Measurements from ENCODE around the gene MOCS1. TPM values are rescaled to one million over a fixed set of nuclear protein-coding genes. Genes with fewer than 3 reads are reported as not detected.

Gene MOCS1
- total and polyA plus RNA-seq, 8 donors = 6.9 to 13.8 (median 8.4) TPM

DNA sequence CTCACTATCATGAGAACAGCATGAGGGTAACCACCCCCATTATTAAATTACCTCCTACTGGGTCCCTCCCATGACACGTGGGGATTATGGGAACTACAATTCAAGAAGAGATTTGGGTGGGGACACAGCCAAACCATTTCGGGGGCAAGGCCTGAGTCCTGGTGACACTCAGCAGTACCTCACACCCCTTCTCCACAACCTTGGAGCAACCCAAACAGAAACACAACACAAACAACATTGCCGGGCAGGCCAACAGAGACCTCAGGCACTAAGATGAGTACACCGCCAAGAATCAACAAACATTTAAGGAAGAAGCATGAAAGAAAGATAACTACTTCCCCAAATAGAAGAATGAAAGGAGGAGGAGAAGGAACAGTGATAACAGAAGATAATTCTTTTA lies 16.9 kb downstream of the MOCS1 start:
- DNase-seq = no peak
- peaks cover 7 to 27% (median 9%) of the 10 kb centered on the region in 3 donors for H3K4me1 ChIP-seq
- FAIRE-seq = no peak
- H3K36me3 ChIP-seq = peaks cover 0 to 31% (median 6%) of the 10 kb centered on the region in 3 donors
- TF ChIP-seq, protein P1, sequence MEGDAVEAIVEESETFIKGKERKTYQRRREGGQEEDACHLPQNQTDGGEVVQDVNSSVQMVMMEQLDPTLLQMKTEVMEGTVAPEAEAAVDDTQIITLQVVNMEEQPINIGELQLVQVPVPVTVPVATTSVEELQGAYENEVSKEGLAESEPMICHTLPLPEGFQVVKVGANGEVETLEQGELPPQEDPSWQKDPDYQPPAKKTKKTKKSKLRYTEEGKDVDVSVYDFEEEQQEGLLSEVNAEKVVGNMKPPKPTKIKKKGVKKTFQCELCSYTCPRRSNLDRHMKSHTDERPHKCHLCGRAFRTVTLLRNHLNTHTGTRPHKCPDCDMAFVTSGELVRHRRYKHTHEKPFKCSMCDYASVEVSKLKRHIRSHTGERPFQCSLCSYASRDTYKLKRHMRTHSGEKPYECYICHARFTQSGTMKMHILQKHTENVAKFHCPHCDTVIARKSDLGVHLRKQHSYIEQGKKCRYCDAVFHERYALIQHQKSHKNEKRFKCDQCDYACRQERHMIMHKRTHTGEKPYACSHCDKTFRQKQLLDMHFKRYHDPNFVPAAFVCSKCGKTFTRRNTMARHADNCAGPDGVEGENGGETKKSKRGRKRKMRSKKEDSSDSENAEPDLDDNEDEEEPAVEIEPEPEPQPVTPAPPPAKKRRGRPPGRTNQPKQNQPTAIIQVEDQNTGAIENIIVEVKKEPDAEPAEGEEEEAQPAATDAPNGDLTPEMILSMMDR (IDR thresholded peaks at IDR 0.05) = no peak
- no peaks in the 10 kb centered on the region for H3K9me3 ChIP-seq
- no peak for ATAC-seq
- no peak overlapping the region for H3K27ac ChIP-seq
- intact Hi-C loops (cut with DNase I) = no loop called here
- 84 to 92% methylated on average over 4 of the region's 4 CpGs for WGBS, 2 donors
- no peaks in the 10 kb centered on the region for H3K27me3 ChIP-seq
- H3K4me3 ChIP-seq = no peak overlapping the region

DNA sequence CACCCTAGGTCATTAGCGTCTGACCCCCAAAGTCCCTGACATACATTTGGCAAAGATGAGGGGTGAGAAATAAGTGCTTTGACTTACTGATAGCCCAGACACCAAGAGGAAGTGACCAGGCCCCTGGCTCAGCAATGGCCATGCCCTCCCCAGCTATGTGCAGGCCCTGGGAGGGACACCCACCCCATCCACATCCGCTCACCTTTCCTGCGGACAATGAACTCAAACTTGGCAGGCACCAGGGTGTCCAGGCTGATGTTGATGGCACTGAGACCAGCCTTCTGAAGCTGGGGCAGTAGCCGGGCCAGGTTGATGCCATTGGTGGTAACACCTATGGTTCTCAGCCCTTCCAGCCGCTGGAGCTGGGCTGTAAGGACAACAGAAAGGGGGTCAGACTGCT lies 18.4 kb downstream of the MOCS1 start:
- peaks cover 0 to 31% (median 6%) of the 10 kb centered on the region in 3 donors for H3K36me3 ChIP-seq
- no peaks in the 10 kb centered on the region for H3K9me3 ChIP-seq
- H3K4me3 ChIP-seq = no peak overlapping the region
- FAIRE-seq (no peak), ATAC-seq (no peak), DNase-seq (no peak)
- no peaks in the 10 kb centered on the region for H3K27me3 ChIP-seq
- no peak overlapping the region for H3K27ac ChIP-seq
- peaks cover 7 to 27% (median 9%) of the 10 kb centered on the region in 3 donors for H3K4me1 ChIP-seq
- intact Hi-C loops (cut with DNase I) = no loop called here
- WGBS, 2 donors = 96 to 99% methylated on average over 5 of the region's 5 CpGs
- TF ChIP-seq, protein P1 (IDR thresholded peaks at IDR 0.05) = no peak

DNA sequence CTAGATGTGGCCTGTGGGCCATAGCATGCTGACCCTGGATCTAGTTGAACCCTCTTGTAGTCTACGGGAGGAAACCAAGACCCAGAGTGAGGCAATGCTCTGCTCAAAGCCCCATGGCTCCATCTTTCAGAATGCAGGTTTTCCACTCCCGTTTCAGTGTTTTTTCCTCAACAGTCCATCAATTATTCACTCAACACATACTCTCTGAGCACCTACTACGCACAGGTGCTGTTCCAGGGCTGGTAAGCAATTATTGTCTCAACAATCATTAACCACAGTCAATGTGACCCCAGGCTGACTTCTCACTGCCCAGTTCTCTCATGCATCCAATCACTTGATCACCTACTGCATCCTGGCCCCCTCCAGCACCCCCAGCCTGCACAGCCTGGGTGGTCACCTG lies 20.0 kb downstream of the MOCS1 start:
- TF ChIP-seq, protein P1 (IDR thresholded peaks at IDR 0.05) = no peak
- DNase-seq (no peak), FAIRE-seq (no peak), ATAC-seq (no peak)
- Histone ChIP-seq H3K27ac (no peak overlapping the region), H3K36me3 (peaks cover 0 to 31% (median 6%) of the 10 kb centered on the region in 3 donors), H3K4me3 (no peak overlapping the region), H3K27me3 (no peaks in the 10 kb centered on the region), H3K9me3 (no peaks in the 10 kb centered on the region), H3K4me1 (peaks cover 6 to 16% (median 7%) of the 10 kb centered on the region in 3 donors)
- intact Hi-C loops (cut with DNase I) = no loop called here
- 96 to 97% methylated on average over 3 of the region's 3 CpGs for WGBS, 2 donors

DNA sequence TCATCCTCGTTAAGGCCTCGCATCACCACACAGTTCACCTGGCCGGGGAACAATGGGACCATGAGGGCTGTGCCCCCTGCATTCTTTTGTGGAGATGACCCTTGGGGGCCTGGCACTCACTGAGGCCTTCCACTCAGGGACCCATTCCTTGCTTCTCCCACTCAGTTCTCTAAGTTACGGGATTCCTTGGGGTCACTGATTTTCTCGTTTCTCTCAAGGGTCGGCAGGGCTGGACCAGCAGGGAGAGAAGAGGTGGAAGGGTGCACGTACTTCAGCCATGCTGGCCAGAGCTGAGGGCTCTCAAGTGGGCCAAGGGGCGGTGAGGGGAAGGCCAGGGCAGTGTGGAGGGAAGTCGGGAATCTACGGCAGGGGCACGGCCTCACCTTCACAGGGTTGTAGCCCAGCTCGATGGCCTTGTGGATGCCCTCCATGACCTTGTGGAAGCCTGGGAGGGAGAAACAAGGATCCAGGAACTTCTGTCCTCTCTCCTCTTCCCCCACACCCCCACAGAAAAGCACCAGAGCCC lies 20.8 kb downstream of the MOCS1 start:
- FAIRE-seq (no peak), ATAC-seq (no peak), DNase-seq (no peak)
- 94 to 98% methylated on average over 12 of the region's 12 CpGs for WGBS, 2 donors
- intact Hi-C loops (cut with DNase I) = no loop called here
- no peaks in the 10 kb centered on the region for H3K9me3 ChIP-seq
- TF ChIP-seq, protein P1 (IDR thresholded peaks at IDR 0.05) = no peak
- H3K27me3 ChIP-seq = no peaks in the 10 kb centered on the region
- no peak overlapping the region for H3K27ac ChIP-seq
- no peak overlapping the region for H3K4me3 ChIP-seq
- peaks cover 0 to 31% (median 6%) of the 10 kb centered on the region in 3 donors for H3K36me3 ChIP-seq
- H3K4me1 ChIP-seq = peaks cover 6 to 9% (median 7%) of the 10 kb centered on the region in 3 donors

DNA sequence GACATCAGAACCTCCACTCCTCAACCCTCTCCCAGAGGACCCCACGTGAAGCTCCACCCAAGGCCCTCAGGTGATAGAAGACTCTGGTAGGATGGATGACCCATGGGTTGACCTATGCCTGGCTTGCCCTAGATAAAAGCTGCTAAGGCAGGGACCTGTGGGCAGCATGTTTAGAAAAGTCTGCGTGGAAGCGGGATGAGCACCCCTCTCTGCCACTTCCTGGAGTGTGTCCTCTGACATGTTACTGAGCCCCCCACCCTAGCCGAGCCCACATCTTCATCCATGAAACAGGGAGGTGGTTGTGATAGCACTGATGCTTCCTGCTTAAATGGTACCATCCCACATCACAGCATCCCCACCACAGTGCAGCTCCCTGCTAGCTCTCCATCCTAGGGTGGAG lies 21.8 kb downstream of the MOCS1 start:
- FAIRE-seq (no peak), DNase-seq (no peak), ATAC-seq (no peak)
- intact Hi-C loops (cut with DNase I) = no loop called here
- no peaks in the 10 kb centered on the region for H3K27me3 ChIP-seq
- no peaks in the 10 kb centered on the region for H3K4me1 ChIP-seq
- H3K4me3 ChIP-seq = no peak overlapping the region
- no peak overlapping the region for H3K27ac ChIP-seq
- TF ChIP-seq, protein P1 (IDR thresholded peaks at IDR 0.05) = no peak
- WGBS, 2 donors = 94% methylated on average over 4 of the region's 4 CpGs
- H3K9me3 ChIP-seq = no peaks in the 10 kb centered on the region
- H3K36me3 ChIP-seq = peaks cover 0 to 31% (median 6%) of the 10 kb centered on the region in 3 donors

Measured in pancreas (tissue), 10 donors.